CD4-positive, alpha-beta T cell treated with Interleukin-6 for 4 hours (primary cell): ENCODE data around the gene ARHGAP5.

Source experiments
- DNase-seq: peaks from one replicate; pipeline ENCODE4 v3.0.0-alpha.2; 2020; ENCODE audit warnings: mixed read lengths

ARHGAP5 gene

DNA sequence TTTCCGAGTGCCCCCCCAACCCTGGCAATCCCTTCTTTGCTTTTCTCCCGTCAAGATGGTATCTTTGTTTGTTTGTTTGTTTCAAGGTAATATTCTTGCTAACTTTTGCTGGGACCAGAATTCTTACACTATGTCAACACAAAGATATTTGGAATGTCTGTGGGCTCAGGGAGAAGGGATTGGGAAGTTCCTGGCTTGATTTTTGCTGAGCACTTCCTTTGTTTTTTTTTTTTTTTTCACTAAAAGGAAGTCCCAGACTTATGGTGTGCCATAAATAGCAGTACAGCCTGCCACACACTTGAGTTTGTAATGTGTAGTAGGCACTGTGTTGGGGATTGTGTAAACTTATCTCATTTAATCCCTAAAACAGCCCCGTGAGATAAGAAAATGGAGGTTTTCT, 113.6 kb downstream of the ARHGAP5 start:
- no peak for DNase-seq

- DNase-seq = no peak
These were observed 115.7 kb downstream of the ARHGAP5 start for GRCh38 chr14:32192712-32193373.

GRCh38 chr14:32193532-32193931, 116.4 kb downstream of the ARHGAP5 start:
- DNase-seq = no peak

GRCh38 chr14:32195636-32196035, 118.5 kb downstream of the ARHGAP5 start:
- no peak for DNase-seq

DNA sequence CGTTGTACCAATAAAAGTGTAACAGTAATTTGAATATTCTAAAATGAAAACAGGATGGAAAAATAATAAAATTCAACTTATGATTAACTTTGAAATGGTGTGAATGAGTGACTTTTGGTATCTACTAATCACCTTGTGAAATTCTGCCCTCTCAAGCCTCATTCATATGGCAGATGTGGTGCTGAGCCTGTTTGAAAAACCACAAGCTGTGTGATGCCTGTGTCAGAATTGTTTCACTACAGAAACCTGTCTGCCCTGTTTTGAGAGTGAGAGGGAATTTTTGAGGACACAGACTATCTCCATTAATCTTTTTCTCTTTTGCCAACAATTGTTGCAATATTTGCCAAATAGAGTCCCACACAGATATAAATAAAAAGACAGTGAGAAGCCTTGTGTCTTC, 120.8 kb downstream of the ARHGAP5 start:
- DNase-seq = no peak

GRCh38 chr14:32200368-32201192, 123.5 kb downstream of the ARHGAP5 start:
- DNase-seq = no peak

DNA sequence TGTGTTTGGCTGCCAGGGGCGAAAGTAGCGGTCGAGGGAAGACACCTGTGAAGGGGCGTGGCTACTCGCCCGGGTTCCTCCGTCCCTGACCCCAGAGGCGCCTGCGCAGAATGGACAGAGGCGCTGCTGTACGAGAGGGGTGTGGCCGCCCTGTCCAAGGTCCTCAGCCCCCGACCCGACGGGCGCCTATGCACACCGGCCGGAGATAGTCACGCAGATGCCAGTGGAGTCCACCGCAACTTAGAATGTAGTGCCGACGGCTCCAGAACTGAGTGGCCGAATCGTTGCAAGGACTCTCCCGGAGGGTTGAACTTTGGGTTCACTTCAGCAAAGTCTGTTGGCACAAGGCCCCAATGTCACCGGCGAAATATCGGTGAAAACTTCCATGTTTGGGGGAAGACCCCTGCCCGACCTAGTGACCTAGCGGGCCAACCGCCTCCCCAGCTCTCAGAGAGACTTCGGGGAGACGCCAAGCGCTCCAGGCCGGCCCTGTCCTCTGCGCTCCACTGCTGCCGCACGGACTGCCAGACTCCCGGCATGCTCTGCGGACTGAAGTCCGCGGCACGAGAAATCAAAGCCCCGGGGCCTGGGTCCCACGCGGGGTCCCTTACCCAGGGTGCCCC, 124.2 kb downstream of the ARHGAP5 start:
- DNase-seq = peak; percentile 83

GRCh38 chr14:32201816-32202490, 124.8 kb downstream of the ARHGAP5 start, which contains the start of gene RNU6-7:
Gene RNU6-7, plus strand, starts transcription at chr14:32202045.
- DNase-seq = peak; percentile 24

GRCh38 chr14:32202491-32202997, 125.4 kb downstream of the ARHGAP5 start:
- no peak for DNase-seq

GRCh38 chr14:32202998-32203882, 126.1 kb downstream of the ARHGAP5 start, which contains the start of gene RNU6-8:
Gene RNU6-8, minus strand, starts transcription at chr14:32203269.
- DNase-seq = peak; percentile 88

- DNase-seq = peak; percentile 37
These were observed 126.8 kb downstream of the ARHGAP5 start for GRCh38 chr14:32203928-32204357.

GRCh38 chr14:32205554-32205953, 128.4 kb downstream of the ARHGAP5 start:
- no peak for DNase-seq

DNA sequence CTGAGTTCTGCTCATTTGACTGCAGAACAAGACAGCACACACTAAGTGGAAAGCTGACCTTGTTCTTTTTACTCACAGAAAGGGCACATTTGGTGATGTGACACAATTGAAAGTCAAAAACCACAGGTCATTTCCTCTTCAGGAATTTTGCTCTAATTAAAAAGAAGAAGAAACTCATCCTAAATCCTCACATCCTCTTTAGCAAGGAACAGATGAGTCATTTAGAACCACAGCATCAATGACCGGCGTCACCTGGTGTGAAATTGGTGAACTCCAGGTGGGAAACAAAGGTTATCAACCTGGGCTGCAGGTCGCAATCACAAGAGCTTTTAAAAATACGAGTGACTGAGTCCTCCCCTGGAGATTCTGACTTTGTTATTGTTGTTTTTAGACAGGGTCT, 128.9 kb downstream of the ARHGAP5 start:
- DNase-seq = no peak

DNA sequence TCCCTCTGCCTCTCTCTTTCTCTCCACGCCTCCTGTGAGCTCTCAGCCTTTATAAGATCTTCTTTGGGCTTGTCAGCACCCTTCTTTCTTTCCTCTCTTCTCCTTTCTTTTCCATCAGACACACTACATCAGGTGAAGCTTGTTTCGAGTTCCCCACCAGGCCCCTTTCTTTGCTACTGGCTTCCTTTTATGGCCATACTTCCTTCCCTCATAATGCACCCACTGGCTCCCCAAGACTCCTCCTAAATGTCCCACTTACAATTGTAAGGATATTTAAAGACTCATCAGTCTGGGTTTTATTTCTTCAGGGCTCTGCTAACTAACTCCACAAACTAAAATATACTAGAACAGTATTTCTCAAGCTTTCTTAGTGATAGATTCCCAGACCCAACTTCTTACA, 129.4 kb downstream of the ARHGAP5 start:
- no peak for DNase-seq

DNA sequence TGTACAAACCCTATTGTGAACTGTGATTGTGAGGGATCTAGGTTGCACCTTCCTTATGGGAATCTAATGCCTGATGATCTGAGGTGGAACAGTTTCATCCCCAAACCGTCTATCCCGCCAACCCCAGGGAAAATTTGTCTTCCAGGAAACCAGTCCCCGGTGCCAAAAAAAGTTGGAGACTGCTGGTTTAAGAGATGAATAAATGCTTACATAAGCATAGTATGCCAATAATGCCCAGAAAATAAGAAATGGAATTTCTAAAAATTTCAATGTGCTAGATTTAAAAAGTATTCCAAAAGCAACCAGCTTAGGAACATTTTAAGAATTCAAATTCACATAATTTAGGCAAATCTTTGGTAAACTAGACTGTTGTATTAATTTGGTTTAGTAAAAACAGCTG, 131.4 kb downstream of the ARHGAP5 start:
- no peak for DNase-seq
